A549 (cell line): ENCODE data around the gene SHISAL2A. TPM values are rescaled to one million over a fixed set of nuclear protein-coding genes. Genes with fewer than 3 reads are reported as not detected.
"Not testable (repeated sequence)": the region's sequence is repeated elsewhere in the genome, so short reads cannot be mapped to it uniquely, and the experiment has no call there.

Experiments
- ATAC-seq, 2 experiments: fragments of 200-7000 bp in 1 of 2; fragments of >200 bp in 1 of 2; cut with Nextera tagmentation in 1 of 2; cut with Tn5 transposase in 1 of 2; 3 replicates each; pipeline versions ENCODE4 v1.8.0 to v1.9.1; 2018 to 2020; ENCODE audit warnings: mild to moderate bottlenecking in 1 of 2, moderate library complexity in 1 of 2
- CTCF ChIA-PET: fragments of 300-600 bp; sonication (Branson Sonifier 250); formaldehyde crosslinking; extraction: SDS; loops from one replicate; lab custom pipeline; 2021; ENCODE audit warnings: antibody characterized with exemption, inconsistent platforms; lab: Yijun Ruan, JAX
- POLR2A ChIA-PET: fragments of 350-600 bp; formaldehyde crosslinking; extraction: SDS; loops from one replicate; lab custom pipeline; 2021; ENCODE audit warnings: antibody characterized with exemption, inconsistent platforms; lab: Yijun Ruan, JAX
- DNase-seq, 2 experiments: peaks; one replicate each; pipeline versions ENCODE4 v3.0.0 to v3.0.0-alpha.2; 2011 to 2016; ENCODE audit warnings: low read depth in 1 of 2, low spot score in 1 of 2
- FAIRE-seq: peaks from 2 replicates; lab custom pipeline; 2011; peaks lifted over from hg19 to GRCh38; lab: Jason Lieb, UNC
- H3K27ac ChIP-seq, 2 experiments: fragments of >200 bp; sonication (Bioruptor Twin); formaldehyde crosslinking; 3 replicates each; pipeline ENCODE4 v1.5.1; 2016 to 2017
- H3K4me1 ChIP-seq: fragments of >200 bp; sonication (Bioruptor Twin); formaldehyde crosslinking; 3 replicates; pipeline ENCODE4 v1.6.1; 2016
- H3K4me2 ChIP-seq: fragments of >200 bp; sonication (Bioruptor Twin); formaldehyde crosslinking; 3 replicates; pipeline ENCODE4 v1.6.1; 2016
- H3K4me3 ChIP-seq: fragments of >200 bp; sonication (Bioruptor Twin); formaldehyde crosslinking; 3 replicates; pipeline ENCODE4 v1.5.1; 2016
- H3K9me3 ChIP-seq: fragments of >200 bp; sonication (Bioruptor Twin); formaldehyde crosslinking; 3 replicates; pipeline ENCODE4 v1.6.1; 2016
- BHLHE40 ChIP-seq: IDR thresholded peaks from 2 replicates; pipeline ENCODE4 v1.6.1; 2012; ENCODE audit warnings: low read depth, low read length, inconsistent platforms
- CEBPB ChIP-seq, 2 experiments: fragments of >200 bp in 1 of 2; sonication (Bioruptor Twin) in 1 of 2; formaldehyde crosslinking in 1 of 2; IDR thresholded peaks; 2 replicates each; pipeline ENCODE4 v1.6.1; 2012 to 2016
- CHD2 ChIP-seq: fragments of 150-350 bp; IDR thresholded peaks from 2 replicates; pipeline ENCODE4 v1.6.1; 2014; ENCODE audit warnings: low read length; ENCODE audit not compliant: partially characterized antibody
- E2F6 ChIP-seq: IDR thresholded peaks from 2 replicates; pipeline ENCODE4 v1.6.1; 2012; ENCODE audit warnings: low read depth, borderline replicate concordance
- EHF ChIP-seq: fragments of 250-450 bp; sonication (Bioruptor Pico); IDR thresholded peaks from 2 replicates; pipeline ENCODE4 v1.5.0; 2020; ENCODE audit warnings: mild to moderate bottlenecking
- EHMT2 ChIP-seq: fragments of 200-600 bp; sonication (generic); IDR thresholded peaks from 2 replicates; pipeline ENCODE4 v1.6.1; 2016; ENCODE audit warnings: antibody characterized with exemption, low read depth, mild to moderate bottlenecking, moderate library complexity
- EP300 ChIP-seq, 2 experiments: fragments of >200 bp; sonication (Bioruptor Twin); formaldehyde crosslinking; IDR thresholded peaks; 2 replicates in 1 of 2; 3 replicates in 1 of 2; pipeline ENCODE4 v1.6.1; 2016 to 2017
- ESRRA ChIP-seq: fragments of 150-350 bp; IDR thresholded peaks from 2 replicates; pipeline ENCODE4 v1.6.1; 2014; ENCODE audit warnings: mild to moderate bottlenecking, low read length, borderline replicate concordance
- HES2 ChIP-seq: fragments of >200 bp; sonication (Bioruptor Twin); formaldehyde crosslinking; IDR thresholded peaks from 2 replicates; pipeline ENCODE4 v1.6.1; 2016
- HMGXB4 ChIP-seq: fragments of 250-450 bp; sonication (Bioruptor Pico); IDR thresholded peaks from 2 replicates; pipeline ENCODE4 v1.5.0; 2021; ENCODE audit warnings: mild to moderate bottlenecking, moderate library complexity, borderline replicate concordance
- KDM1A ChIP-seq: fragments of 200-600 bp; sonication (generic); IDR thresholded peaks from 2 replicates; pipeline ENCODE4 v1.6.1; 2016; ENCODE audit warnings: low read depth, mild to moderate bottlenecking
- MAFK ChIP-seq: fragments of 450-650 bp; IDR thresholded peaks from 2 replicates; pipeline ENCODE4 v1.6.1; 2014; ENCODE audit not compliant: partially characterized antibody
- MYC ChIP-seq: IDR thresholded peaks from 2 replicates; pipeline ENCODE4 v1.6.1; 2012; ENCODE audit warnings: mild to moderate bottlenecking, inconsistent platforms, low read length, improper control_type of control experiment, borderline replicate concordance
- NFE2L2 ChIP-seq: fragments of 150-350 bp; conservative IDR thresholded peaks from 2 replicates; pipeline ENCODE4 v1.6.1; 2014; ENCODE audit warnings: low read length
- POLR2A ChIP-seq: IDR thresholded peaks from 2 replicates; pipeline ENCODE4 v1.6.1; 2012; ENCODE audit warnings: mild to moderate bottlenecking, low read length
- POLR2AphosphoS2 ChIP-seq: conservative IDR thresholded peaks from 2 replicates; pipeline ENCODE4 v1.6.1; 2012; ENCODE audit warnings: low read length, improper control_type of control experiment, inconsistent platforms
- RAD21 ChIP-seq, 2 experiments: fragments of >200 bp in 1 of 2; sonication (Bioruptor Twin) in 1 of 2; formaldehyde crosslinking in 1 of 2; IDR thresholded peaks in 1 of 2; conservative IDR thresholded peaks in 1 of 2; 2 replicates in 1 of 2; 3 replicates in 1 of 2; pipeline ENCODE4 v1.6.1; 2012 to 2018; ENCODE audit warnings: inconsistent platforms in 1 of 2
- RARB ChIP-seq: fragments of 250-450 bp; sonication (Bioruptor Pico); IDR thresholded peaks from 2 replicates; pipeline ENCODE4 v1.8.0; 2021; ENCODE audit warnings: mild to moderate bottlenecking, moderate library complexity
- RNF2 ChIP-seq: fragments of 200-600 bp; sonication (generic); IDR thresholded peaks from 2 replicates; pipeline ENCODE4 v1.6.1; 2016; ENCODE audit warnings: low read depth, mild to moderate bottlenecking, antibody characterized with exemption, moderate library complexity, borderline replicate concordance
- SMC3 ChIP-seq: fragments of >200 bp; sonication (Bioruptor Twin); formaldehyde crosslinking; IDR thresholded peaks from 3 replicates; pipeline ENCODE4 v1.6.1; 2018; ENCODE audit warnings: inconsistent platforms
- SREBF2 ChIP-seq: fragments of 450-650 bp; IDR thresholded peaks from 2 replicates; pipeline ENCODE4 v1.6.1; 2014; ENCODE audit warnings: mild to moderate bottlenecking, moderate library complexity
- ZSCAN20 ChIP-seq: fragments of 250-450 bp; sonication (Bioruptor Pico); IDR thresholded peaks from 2 replicates; pipeline ENCODE4 v1.8.0; 2022; ENCODE audit warnings: mild to moderate bottlenecking, moderate library complexity
- WGBS: methylation state at CpG from one replicate; pipeline ENCODE4 v1.1.6; 2017; ENCODE audit errors: missing lambda C conversion rate; 5-methylcytosine and 5-hydroxymethylcytosine counted together
- polyA plus RNA-seq, 4 experiments: library from polyadenylated mRNA; depleted of rRNA in 3 of 4; stranded (reverse); fragments of >200 nt; fragmentation: RNase III in 1 of 4; extraction: RNeasy Plus Mini Kit Qiagen cat#74134 plus additional on column Dnase treatment in 1 of 4; gene quantifications; 2 replicates in 3 of 4; 3 replicates in 1 of 4; pipeline ENCODE4 v1.2.3, GENCODE V29; 2011 to 2017
- TF ChIP-seq, protein P1 (sequence below): fragments of >200 bp; sonication (Bioruptor Twin); formaldehyde crosslinking; IDR thresholded peaks from 3 replicates; pipeline ENCODE4 v1.5.1; 2016

SHISAL2A gene
- polyA plus RNA-seq, 2 of the 4 experiments (the other 2 are of a cell fraction), result not detected

- no peaks in the 10 kb centered on the region for H3K9me3 ChIP-seq
- H3K4me3 ChIP-seq, result no peak overlapping the region
- CTCF ChIA-PET, result no interaction called here
- TF ChIP-seq HMGXB4 (CRISPR knock-in tag) (no peak), EP300 (IDR thresholded peaks at IDR 0.05) (no peak), KDM1A (no peak), EHMT2 (no peak), CEBPB (IDR thresholded peaks at IDR 0.05) (no peak), HES2 (no peak), MAFK (no peak), NFE2L2 (no peak), E2F6 (no peak), CHD2 (no peak), SREBF2 (no peak), ZSCAN20 (CRISPR knock-in tag) (no peak), BHLHE40 (no peak), EHF (CRISPR knock-in tag) (no peak), POLR2AphosphoS2 (no peak), MYC (no peak)
- ATAC-seq (no peak), DNase-seq (no peak), FAIRE-seq (no peak)
- 88% methylated on average over 1 of the region's 1 CpG for WGBS
- H3K4me1 ChIP-seq, result no peaks in the 10 kb centered on the region
- POLR2A ChIA-PET, result no interaction called here
- H3K4me2 ChIP-seq, result no peak overlapping the region
- no peak overlapping the region for H3K27ac ChIP-seq
These were observed 51.6 kb downstream of the SHISAL2A start for GRCh38 chr1:52684545-52684944.

GRCh38 chr1:52686261-52686751 is 53.3 kb downstream of the SHISAL2A start:
- TF ChIP-seq, protein P1, sequence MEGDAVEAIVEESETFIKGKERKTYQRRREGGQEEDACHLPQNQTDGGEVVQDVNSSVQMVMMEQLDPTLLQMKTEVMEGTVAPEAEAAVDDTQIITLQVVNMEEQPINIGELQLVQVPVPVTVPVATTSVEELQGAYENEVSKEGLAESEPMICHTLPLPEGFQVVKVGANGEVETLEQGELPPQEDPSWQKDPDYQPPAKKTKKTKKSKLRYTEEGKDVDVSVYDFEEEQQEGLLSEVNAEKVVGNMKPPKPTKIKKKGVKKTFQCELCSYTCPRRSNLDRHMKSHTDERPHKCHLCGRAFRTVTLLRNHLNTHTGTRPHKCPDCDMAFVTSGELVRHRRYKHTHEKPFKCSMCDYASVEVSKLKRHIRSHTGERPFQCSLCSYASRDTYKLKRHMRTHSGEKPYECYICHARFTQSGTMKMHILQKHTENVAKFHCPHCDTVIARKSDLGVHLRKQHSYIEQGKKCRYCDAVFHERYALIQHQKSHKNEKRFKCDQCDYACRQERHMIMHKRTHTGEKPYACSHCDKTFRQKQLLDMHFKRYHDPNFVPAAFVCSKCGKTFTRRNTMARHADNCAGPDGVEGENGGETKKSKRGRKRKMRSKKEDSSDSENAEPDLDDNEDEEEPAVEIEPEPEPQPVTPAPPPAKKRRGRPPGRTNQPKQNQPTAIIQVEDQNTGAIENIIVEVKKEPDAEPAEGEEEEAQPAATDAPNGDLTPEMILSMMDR, result peak; percentile 58
- TF ChIP-seq RAD21 (conservative IDR thresholded peaks at IDR 0.05 in 1 of 2, IDR thresholded peaks at IDR 0.05 in 1 of 2) (peak; percentile 68 to 81), SMC3 (peak; percentile 62; the same call in 2 of the 3 replicates)
- H3K9me3 ChIP-seq, H3K27ac ChIP-seq, H3K4me1 ChIP-seq, FAIRE-seq, H3K4me2 ChIP-seq, H3K4me3 ChIP-seq: not testable (repeated sequence)
- peak; percentile 87 to 89 for ATAC-seq
- WGBS, result 31% methylated on average over 17 of the region's 17 CpGs
- ChIA-PET POLR2A (interaction anchor here (2.4 kb wide), 1 partner anchor 133 kb away, joined by 12 read pairs; the partner anchor contains the start of gene TUT4), CTCF (interaction anchor here (0.6 to 2.2 kb wide), 31 partner anchors 8 to 740 kb away, joined by 3 to 12 read pairs (median 4); partner anchors contain the start of genes COA7 and TUT4)
- peak; percentile 56 to 68 for DNase-seq

GRCh38 chr1:52686830-52687229 is 53.9 kb downstream of the SHISAL2A start:
- ChIA-PET CTCF (interaction anchor here (0.6 to 2.2 kb wide), 22 partner anchors 8 to 504 kb away, joined by 3 to 12 read pairs (median 4); partner anchors contain the start of genes COA7 and TUT4), POLR2A (interaction anchor here (2.4 kb wide), 1 partner anchor 134 kb away, joined by 12 read pairs; the partner anchor contains the start of gene TUT4)
- no peaks in the 10 kb centered on the region for H3K4me1 ChIP-seq
- whole genome bisulfite sequencing, result 76% methylated on average over 5 of the region's 5 CpGs
- peak in 1 of 2 experiments; percentile 56; a peak in 2 of 6 replicates for ATAC-seq
- no peak for TF ChIP-seq ESRRA
- TF ChIP-seq RARB (CRISPR knock-in tag), result no peak
- no peak for TF ChIP-seq SMC3
- no peak for TF ChIP-seq POLR2A
- TF ChIP-seq RAD21 (conservative IDR thresholded peaks at IDR 0.05 in 1 of 2, IDR thresholded peaks at IDR 0.05 in 1 of 2), result no peak
- no peak for TF ChIP-seq RNF2
- TF ChIP-seq, all 56 proteins: peak for 0
- FAIRE-seq (no peak), DNase-seq (no peak)
- no peak overlapping the region for H3K27ac ChIP-seq
- H3K4me2 ChIP-seq, result no peak overlapping the region
- H3K9me3 ChIP-seq, result no peaks in the 10 kb centered on the region
- no peak overlapping the region for H3K4me3 ChIP-seq
